Stomach (tissue), 9 donors: ENCODE data around the gene FAM193B. TPM values are rescaled to one million over a fixed set of nuclear protein-coding genes. Genes with fewer than 3 reads are reported as not detected.
"Not testable (repeated sequence)": the region's sequence is repeated elsewhere in the genome, so short reads cannot be mapped to it uniquely, and the experiment has no call there.

Source experiments
- DNase-seq, 2 donors: peaks; one replicate each; pipeline versions ENCODE4 v3.0.0 to v3.0.0-alpha.2; 2013 to 2019
- H3K27ac ChIP-seq, 5 donors: fragments of 200-600 bp in 4 of 5; sonication (generic) in 4 of 5; one replicate each; pipeline ENCODE4 v1.5.1; 2013 to 2019; ENCODE audit warnings: mild to moderate bottlenecking in 1 of 5, moderate library complexity in 1 of 5
- H3K27me3 ChIP-seq, 3 donors: fragments of 200-600 bp; sonication (generic); one replicate each; pipeline ENCODE4 v1.5.1; 2017 to 2019; ENCODE audit warnings: mixed run types in 1 of 3
- H3K36me3 ChIP-seq, 4 donors: fragments of 200-600 bp; sonication (generic); 1 replicate in 3 of 4; 2 replicates in 1 of 4; pipeline ENCODE4 v1.5.1; 2016 to 2019
- H3K4me1 ChIP-seq, 4 donors: fragments of 200-600 bp; sonication (generic); one replicate each; pipeline ENCODE4 v1.5.1; 2016 to 2019
- H3K4me3 ChIP-seq, 4 donors: fragments of 200-600 bp; sonication (generic) in 3 of 4; one replicate each; pipeline ENCODE4 v1.5.1; 2016 to 2019; ENCODE audit warnings: mild to moderate bottlenecking in 1 of 4
- H3K9me3 ChIP-seq, 4 donors: fragments of 200-600 bp; sonication (generic); one replicate each; pipeline ENCODE4 v1.5.1; 2016 to 2019
- CTCF ChIP-seq, 7 experiments: fragments of 450-650 bp in 4 of 7; fragments of 200-600 bp in 3 of 7; sonication (generic) in 3 of 7; IDR thresholded peaks; one replicate each; pipeline ENCODE4 v1.5.1; 2016 to 2019; ENCODE audit warnings: antibody characterized with exemption in 7 of 7, control low read depth in 2 of 7, mild to moderate bottlenecking in 1 of 7
- EP300 ChIP-seq: sonication (generic); formaldehyde crosslinking; IDR thresholded peaks from one replicate; pipeline ENCODE4 v1.6.1; 2017; ENCODE audit warnings: antibody characterized with exemption
- POLR2A ChIP-seq, 4 donors: fragments of 450-650 bp; IDR thresholded peaks; one replicate each; pipeline ENCODE4 v1.6.1; 2016; ENCODE audit warnings: antibody characterized with exemption in 4 of 4, control low read depth in 2 of 4, mild to moderate bottlenecking in 1 of 4, moderate library complexity in 1 of 4
- POLR2AphosphoS5 ChIP-seq, 3 donors: sonication (generic); formaldehyde crosslinking; IDR thresholded peaks; one replicate each; pipeline ENCODE4 v1.6.1; 2016; ENCODE audit warnings: antibody characterized with exemption in 3 of 3
- WGBS, 5 donors: extraction: QIAGEN DNeasy Blood & Tissue Kit in 3 of 5; methylation state at CpG; one replicate each; pipeline versions ENCODE4 v1.1.5 to v1.1.7; 2013 to 2018; 5-methylcytosine and 5-hydroxymethylcytosine counted together
- intact Hi-C: fragments of 100-400 bp; cut with DNase I; formaldehyde crosslinking; loops from one replicate; pipeline ENCODE4 v1.15.1; 2023; ENCODE audit warnings: low total_unique reads
- polyA plus RNA-seq, 3 donors: library from polyadenylated mRNA; stranded (reverse); fragments of 200-250 nt; gene quantifications; one replicate each; pipeline ENCODE4 v1.2.3, GENCODE V29; 2013
- total RNA-seq, 5 donors: library from RNA; depleted of rRNA; stranded (reverse); fragments of >200 nt; gene quantifications; one replicate each; pipeline versions ENCODE4 v1.1.0 to v1.2.3, GENCODE V29; 2014 to 2016
- donor health status: healthy with polysubstance abuse.
- donor health status: Bipolar disorder and iron deficiency.
- donor health status: healthy.

The FAM193B gene
- total and polyA plus RNA-seq, 8 donors: 40.4 to 316 (median 138) TPM

- DNase-seq: no peak
- H3K9me3 ChIP-seq: no peaks in the 10 kb centered on the region
- H3K27me3 ChIP-seq: no peaks in the 10 kb centered on the region
- H3K4me1 ChIP-seq: no peaks in the 10 kb centered on the region
- no peak overlapping the region for H3K4me3 ChIP-seq
- H3K27ac ChIP-seq: no peak overlapping the region
- H3K36me3 ChIP-seq: no peaks in the 10 kb centered on the region
- WGBS, 5 donors: 65 to 90% (median 87%) methylated on average over 10 of the region's 10 CpGs
- no peak for TF ChIP-seq POLR2A (IDR thresholded peaks at IDR 0.05)
- TF ChIP-seq CTCF (IDR thresholded peaks at IDR 0.05): no peak
- TF ChIP-seq EP300: no peak
- intact Hi-C loops: no loop called here
Measured at GRCh38 chr5:177576169-177576568, 21.8 kb upstream of the FAM193B start.

- TF ChIP-seq POLR2A (IDR thresholded peaks at IDR 0.05) (no peak), POLR2AphosphoS5 (IDR thresholded peaks at IDR 0.05) (no peak), CTCF (IDR thresholded peaks at IDR 0.05) (no peak), EP300 (no peak)
- Histone ChIP-seq H3K4me1 (no peaks in the 10 kb centered on the region), H3K27me3 (no peaks in the 10 kb centered on the region), H3K36me3 (no peaks in the 10 kb centered on the region), H3K4me3 (no peak overlapping the region), H3K27ac (no peak overlapping the region), H3K9me3 (no peaks in the 10 kb centered on the region)
- intact Hi-C loops: no loop called here
- 11 to 44% (median 39%) methylated on average over 1 of the region's 1 CpG for WGBS, 5 donors
- no peak for DNase-seq
Measured at GRCh38 chr5:177575488-177575887, 21.1 kb upstream of the FAM193B start.

- Histone ChIP-seq H3K9me3 (no peaks in the 10 kb centered on the region), H3K36me3 (no peaks in the 10 kb centered on the region), H3K4me1 (no peaks in the 10 kb centered on the region), H3K4me3 (no peak overlapping the region), H3K27ac (no peak overlapping the region), H3K27me3 (peaks cover 0 to 13% (median 0%) of the 10 kb centered on the region in 3 donors)
- TF ChIP-seq POLR2A (IDR thresholded peaks at IDR 0.05): no peak
- WGBS, 5 donors: 73 to 85% (median 80%) methylated on average over 2 of the region's 2 CpGs
- intact Hi-C loops: no loop called here
- DNase-seq: no peak
Measured at GRCh38 chr5:177569894-177570293, 15.5 kb upstream of the FAM193B start.

DNA sequence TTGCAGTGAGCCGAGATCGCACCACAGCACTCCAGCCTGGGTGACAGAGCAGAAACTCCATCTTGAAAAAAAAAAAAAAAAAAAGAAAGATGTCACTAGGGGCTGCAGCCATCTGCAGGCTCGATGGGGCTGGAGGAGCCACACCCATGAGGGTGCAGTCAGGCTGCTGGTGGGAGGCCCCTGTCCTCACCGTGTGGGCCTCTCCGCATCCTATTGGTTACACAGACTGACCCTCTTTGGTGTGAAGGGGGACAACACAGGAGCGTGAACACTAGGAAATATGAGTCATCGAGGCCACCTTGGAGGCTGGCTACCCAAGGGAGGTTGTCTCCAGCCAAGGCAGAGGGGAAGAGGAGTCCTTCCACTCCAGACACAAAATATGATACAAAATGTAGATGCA is 14.0 kb upstream of the FAM193B start:
- no peaks in the 10 kb centered on the region for H3K36me3 ChIP-seq
- no peak for TF ChIP-seq EP300
- TF ChIP-seq POLR2A (IDR thresholded peaks at IDR 0.05): no peak
- no peak for TF ChIP-seq POLR2AphosphoS5 (IDR thresholded peaks at IDR 0.05)
- no peak for TF ChIP-seq CTCF (IDR thresholded peaks at IDR 0.05)
- peaks cover 0 to 13% (median 0%) of the 10 kb centered on the region in 3 donors for H3K27me3 ChIP-seq
- WGBS, 5 donors: 61 to 74% (median 73%) methylated on average over 7 of the region's 7 CpGs
- no peak overlapping the region for H3K4me3 ChIP-seq
- H3K4me1 ChIP-seq: no peaks in the 10 kb centered on the region
- intact Hi-C loops: no loop called here
- DNase-seq: no peak
- no peak overlapping the region for H3K27ac ChIP-seq
- H3K9me3 ChIP-seq: no peaks in the 10 kb centered on the region

GRCh38 chr5:177565046-177565445 is 10.7 kb upstream of the FAM193B start:
- peaks cover 0 to 13% (median 5%) of the 10 kb centered on the region in 4 donors for H3K9me3 ChIP-seq
- H3K4me3 ChIP-seq: no peak overlapping the region
- DNase-seq: no peak
- TF ChIP-seq POLR2AphosphoS5 (IDR thresholded peaks at IDR 0.05) (no peak), POLR2A (IDR thresholded peaks at IDR 0.05) (no peak), EP300 (no peak)
- 66 to 78% (median 75%) methylated on average over 8 of the region's 8 CpGs for WGBS, 5 donors
- peaks cover 0 to 13% (median 0%) of the 10 kb centered on the region in 3 donors for H3K27me3 ChIP-seq
- H3K36me3 ChIP-seq: no peaks in the 10 kb centered on the region
- H3K27ac ChIP-seq: no peak overlapping the region
- intact Hi-C loops: no loop called here
- no peaks in the 10 kb centered on the region for H3K4me1 ChIP-seq

- H3K4me3 ChIP-seq, DNase-seq, H3K36me3 ChIP-seq, H3K27me3 ChIP-seq, intact Hi-C loops, H3K27ac ChIP-seq: not testable (repeated sequence)
- WGBS, 5 donors: 31 to 49% (median 39%) methylated on average over 7 to 8 of the region's 8 CpGs
- Histone ChIP-seq H3K4me1 (peaks cover 5 to 11% (median 8%) of the 10 kb centered on the region in 4 donors), H3K9me3 (peaks cover 0 to 13% (median 5%) of the 10 kb centered on the region in 4 donors)
Measured at GRCh38 chr5:177559446-177559941, 5.1 kb upstream of the FAM193B start.
